K562 (cell line): ENCODE measurements around the gene NECTIN4. TPM values are rescaled to one million over a fixed set of nuclear protein-coding genes. Genes with fewer than 3 reads are reported as not detected.

ENCODE experiments used
- CHD7 ChIP-seq: fragments of 200-600 bp; sonication (generic); IDR thresholded peaks from one replicate; pipeline ENCODE4 v1.6.1; 2012; ENCODE audit warnings: mild to moderate bottlenecking, low read depth, low read length, inconsistent platforms
- CREM ChIP-seq: IDR thresholded peaks from 2 replicates; pipeline ENCODE4 v1.6.1; 2014; ENCODE audit warnings: antibody characterized with exemption, low read depth
- FUS ChIP-seq: fragments of 200-400 bp; formaldehyde crosslinking; optimal IDR thresholded peaks from 2 replicates; pipeline ENCODE3; 2017; ENCODE audit warnings: low read depth, low read length
- GABPB1 ChIP-seq: sonication (generic); formaldehyde crosslinking; IDR thresholded peaks from 2 replicates; pipeline ENCODE4 v1.8.0; 2022; ENCODE audit warnings: mild to moderate bottlenecking, missing genetic modification reagents
- NCOA4 ChIP-seq: fragments of 450-650 bp; IDR thresholded peaks from 2 replicates; pipeline ENCODE4 v1.6.1; 2018; ENCODE audit warnings: mild to moderate bottlenecking; ENCODE audit not compliant: partially characterized antibody
- RAD51 ChIP-seq: fragments of 450-650 bp; IDR thresholded peaks from 2 replicates; pipeline ENCODE4 v1.7.1; 2016; ENCODE audit warnings: low read depth, mild to moderate bottlenecking, borderline replicate concordance
- TSC22D4 ChIP-seq: fragments of 450-650 bp; IDR thresholded peaks from 2 replicates; pipeline ENCODE4 v1.6.1; 2016; ENCODE audit warnings: missing genetic modification characterization, missing biosample characterization, control low read depth
- ZNF263 ChIP-seq: sonication (generic); formaldehyde crosslinking; IDR thresholded peaks from 2 replicates; pipeline ENCODE4 v1.8.0; 2022; ENCODE audit warnings: mild to moderate bottlenecking, missing genetic modification reagents, borderline replicate concordance
- ZNF592 ChIP-seq: fragments of 450-650 bp; IDR thresholded peaks from 2 replicates; pipeline ENCODE4 v1.6.1; 2017; ENCODE audit warnings: antibody characterized with exemption, mild to moderate bottlenecking
- polyA plus RNA-seq, 8 experiments: library from polyadenylated mRNA; depleted of rRNA in 4 of 8; stranded (reverse) in 5 of 8; unstranded in 3 of 8; fragments of >200 nt; fragmentation: Nextera tagmentation in 2 of 8; fragmentation: Illumina TruSeq in 1 of 8; extraction: Ambion mirVana in 2 of 8; extraction: Trizol in 1 of 8; gene quantifications; 2 replicates each; pipeline versions ENCODE4 v1.2.1 to v1.2.3, GENCODE V29; 2011 to 2014; ENCODE audit warnings: inconsistent platforms in 1 of 8, missing spikeins in 1 of 8
- total RNA-seq, 7 experiments: library from RNA; depleted of rRNA in 6 of 7; stranded (reverse); fragments of >200 nt in 6 of 7; fragmentation: Illumina TruSeq in 2 of 7; extraction: Trizol in 2 of 7; gene quantifications; 2 replicates each; pipeline versions ENCODE4 v1.2.1 to v1.2.3, GENCODE V29; 2011 to 2021; ENCODE audit warnings: low replicate concordance in 1 of 7
- TF ChIP-seq, protein P1 (sequence below): conservative IDR thresholded peaks from 2 replicates; pipeline ENCODE4 v1.6.1; 2011; ENCODE audit warnings: low read depth, mild to moderate bottlenecking, low read length; ENCODE audit not compliant: control insufficient read depth

The NECTIN4 gene
- total and polyA plus RNA-seq, 9 of the 15 experiments (the other 6 are each of a cell fraction or from before 2014, with no cell fraction given), result 0.01 to 0.09 TPM; not detected in 7

- TF ChIP-seq, protein P1, sequence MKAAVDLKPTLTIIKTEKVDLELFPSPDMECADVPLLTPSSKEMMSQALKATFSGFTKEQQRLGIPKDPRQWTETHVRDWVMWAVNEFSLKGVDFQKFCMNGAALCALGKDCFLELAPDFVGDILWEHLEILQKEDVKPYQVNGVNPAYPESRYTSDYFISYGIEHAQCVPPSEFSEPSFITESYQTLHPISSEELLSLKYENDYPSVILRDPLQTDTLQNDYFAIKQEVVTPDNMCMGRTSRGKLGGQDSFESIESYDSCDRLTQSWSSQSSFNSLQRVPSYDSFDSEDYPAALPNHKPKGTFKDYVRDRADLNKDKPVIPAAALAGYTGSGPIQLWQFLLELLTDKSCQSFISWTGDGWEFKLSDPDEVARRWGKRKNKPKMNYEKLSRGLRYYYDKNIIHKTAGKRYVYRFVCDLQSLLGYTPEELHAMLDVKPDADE, result peak; percentile 53
- no peak for TF ChIP-seq NCOA4
- peak; percentile 70 for TF ChIP-seq CREM
- TF ChIP-seq FUS, result peak; percentile 45
- TF ChIP-seq CHD7, result no peak
- no peak for TF ChIP-seq ZNF263 (CRISPR knock-in tag)
- no peak for TF ChIP-seq RAD51
- no peak for TF ChIP-seq TSC22D4 (tag)
- peak; percentile 83; the same call in 1 of the 2 replicates for TF ChIP-seq GABPB1 (CRISPR knock-in tag)
- 0 out of 2 replicates have a peak, but pooled peaks have one; percentile 31 for TF ChIP-seq ZNF592
These were observed 43.3 kb upstream of the NECTIN4 start, which contains the start of gene DEDD (continued) for GRCh38 chr1:161132410-161133219.
